NCI-H226 (cell line): ENCODE measurements around the gene RFTN1.
A peak's percentile ranks its signal among the peaks of the same experiment; 100 is the strongest.

Experiments
- DNase-seq: peaks from one replicate; pipeline ENCODE4 v3.0.0-alpha.2; 2015

Gene RFTN1

DNA sequence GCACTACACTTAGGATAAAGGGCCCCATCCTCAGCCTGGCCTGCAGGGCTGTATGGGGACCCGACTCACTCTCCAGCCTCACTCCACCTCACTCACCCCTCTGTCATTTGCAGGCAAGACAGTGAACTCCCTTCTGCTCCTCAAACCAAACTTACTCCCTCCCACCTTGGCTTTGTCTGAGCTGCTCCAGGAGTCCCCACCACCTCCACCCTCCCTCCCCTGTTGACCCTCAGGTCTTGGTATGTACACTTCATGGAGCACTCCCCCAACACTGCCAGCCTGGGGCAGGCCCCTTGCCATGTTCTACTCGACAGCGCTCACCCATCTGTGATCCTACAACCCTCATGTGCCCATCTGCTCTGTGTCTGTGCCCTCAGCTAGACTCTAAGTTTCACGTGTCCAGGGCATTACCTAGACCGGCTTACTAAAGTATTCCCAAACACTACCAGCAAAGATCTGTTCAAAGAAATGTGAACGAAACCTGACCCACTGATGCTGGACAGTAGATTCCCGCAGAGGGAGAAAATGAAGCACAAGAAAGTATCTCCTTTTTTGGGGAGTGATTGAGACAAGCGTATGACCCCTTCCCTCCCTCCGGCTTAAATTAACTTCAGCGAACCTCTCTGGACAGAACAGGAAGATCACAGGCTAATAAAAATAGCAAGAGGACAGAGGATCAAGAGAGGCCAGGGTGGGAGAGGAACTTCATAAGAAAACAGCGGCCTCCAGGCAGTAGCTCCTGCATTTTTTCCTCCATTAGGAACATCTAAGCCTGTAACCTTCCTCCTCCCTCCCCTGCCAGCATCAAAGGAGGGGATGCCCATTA lies 113.2 kb downstream of the RFTN1 start:
- peak; percentile 5 for DNase-seq

- peak; percentile 96 for DNase-seq
These were observed 114.0 kb downstream of the RFTN1 start for GRCh38 chr3:16399473-16399872.

DNA sequence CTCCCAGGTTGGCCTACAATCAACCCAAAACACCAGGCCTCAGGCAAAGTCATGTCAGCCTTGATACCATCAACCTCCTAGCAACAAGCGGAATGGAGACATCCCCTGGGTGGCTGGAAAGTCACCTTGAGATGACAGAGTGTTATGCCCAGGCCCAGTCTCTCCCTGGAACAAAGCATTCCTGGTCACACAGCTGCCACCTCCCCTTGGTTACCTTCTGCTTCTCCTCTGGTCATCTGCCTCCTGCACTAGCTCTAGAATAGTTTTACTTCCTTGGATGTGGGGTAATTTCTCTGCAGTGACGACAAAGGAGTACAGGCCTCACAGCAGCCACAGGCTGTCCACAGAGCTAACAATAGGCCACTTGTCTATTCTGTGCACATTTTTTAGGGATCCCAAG lies 114.9 kb downstream of the RFTN1 start:
- DNase-seq, result no peak

- no peak for DNase-seq
These were observed 117.3 kb downstream of the RFTN1 start for GRCh38 chr3:16396202-16396601.

DNA sequence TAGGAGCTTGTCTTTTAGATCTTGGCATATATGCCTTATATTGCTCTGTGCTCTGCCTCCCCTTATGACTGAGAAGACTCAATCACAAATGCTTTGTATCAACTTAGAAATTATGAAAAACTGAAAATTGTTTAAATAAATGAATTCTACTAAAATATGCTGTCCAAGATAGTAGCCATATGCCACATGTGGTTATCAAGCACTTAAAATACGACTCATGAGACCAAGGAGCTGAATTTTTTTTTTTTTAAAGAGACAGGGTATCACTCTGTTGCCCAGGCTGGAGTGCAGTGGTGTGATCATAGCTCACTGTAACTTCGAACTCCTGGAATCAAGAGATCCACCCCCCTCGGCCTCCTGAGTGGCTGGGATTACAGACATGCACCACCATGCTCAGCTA lies 118.3 kb downstream of the RFTN1 start:
- no peak for DNase-seq

GRCh38 chr3:16394639-16395038 lies 118.9 kb downstream of the RFTN1 start:
- DNase-seq, result no peak

- DNase-seq, result no peak
These were observed 120.8 kb downstream of the RFTN1 start for GRCh38 chr3:16392717-16393116.

DNA sequence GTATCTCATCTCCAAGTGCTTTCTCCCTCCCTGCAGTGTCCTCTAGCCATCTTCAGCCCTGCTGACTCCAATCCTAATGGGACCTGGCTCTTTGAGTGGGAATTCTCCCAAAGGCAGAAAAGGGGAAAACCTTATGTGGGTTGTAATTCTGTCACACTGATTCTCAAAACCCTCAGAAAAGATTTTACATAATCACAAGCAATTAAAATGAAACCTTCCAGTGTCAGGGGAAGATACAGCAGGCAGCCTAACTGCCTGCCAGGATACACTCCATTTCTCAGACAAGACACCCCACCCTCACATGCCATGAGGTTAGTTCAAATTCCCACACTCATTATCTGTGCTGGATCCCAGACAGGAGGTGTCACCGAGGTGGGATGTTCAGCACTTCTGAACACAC lies 121.4 kb downstream of the RFTN1 start:
- DNase-seq, result no peak

- no peak for DNase-seq
These were observed 122.9 kb downstream of the RFTN1 start for GRCh38 chr3:16390581-16390980.

DNA sequence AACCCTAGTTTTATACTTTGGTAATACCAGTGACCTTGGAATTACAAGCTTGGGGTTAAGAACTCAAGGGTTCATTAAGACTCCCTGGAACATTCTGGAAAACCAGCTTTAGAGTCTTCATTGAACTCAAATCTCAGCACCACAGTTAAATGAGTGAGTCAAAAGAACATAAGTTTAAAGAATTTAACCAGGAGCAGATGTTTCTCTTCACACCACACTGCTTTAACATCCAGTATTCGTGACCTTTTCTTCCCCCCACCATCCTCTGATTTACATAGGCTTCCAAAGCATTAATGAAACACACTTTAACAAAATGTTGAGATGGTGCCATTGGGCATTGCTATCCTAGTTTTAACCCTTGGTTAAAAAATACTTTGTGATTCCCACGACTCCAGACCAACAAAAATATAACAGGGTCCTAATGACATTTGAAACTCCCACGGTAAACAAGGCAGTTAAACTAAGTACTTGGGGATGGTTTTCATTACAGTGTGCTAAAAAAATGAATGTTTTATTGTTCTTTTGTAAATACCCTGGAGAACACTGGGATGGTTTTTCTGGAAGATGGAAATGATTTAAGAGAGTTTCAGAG lies 124.6 kb downstream of the RFTN1 start:
- no peak for DNase-seq

DNA sequence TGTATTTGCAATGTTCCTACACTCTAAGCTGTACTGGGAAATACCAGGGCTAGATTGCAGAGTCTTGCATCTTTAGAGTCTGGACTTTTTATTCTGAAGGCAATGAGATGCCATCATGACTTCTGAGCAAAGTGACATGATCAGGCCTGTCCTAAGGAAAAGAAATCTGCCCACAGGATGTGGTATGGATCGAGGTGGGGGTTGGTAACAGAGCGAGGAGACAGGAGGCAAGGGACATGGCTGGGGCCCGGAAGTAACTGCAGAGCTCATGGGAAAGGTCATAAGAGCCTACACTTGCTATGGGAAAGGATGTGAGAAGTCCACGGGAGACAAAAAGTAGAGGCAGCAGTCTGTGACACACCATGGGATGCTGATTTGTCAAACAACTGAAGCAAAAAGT lies 126.9 kb downstream of the RFTN1 start:
- DNase-seq, result no peak

- DNase-seq, result no peak
These were observed 128.3 kb downstream of the RFTN1 start for GRCh38 chr3:16385151-16385550.

DNA sequence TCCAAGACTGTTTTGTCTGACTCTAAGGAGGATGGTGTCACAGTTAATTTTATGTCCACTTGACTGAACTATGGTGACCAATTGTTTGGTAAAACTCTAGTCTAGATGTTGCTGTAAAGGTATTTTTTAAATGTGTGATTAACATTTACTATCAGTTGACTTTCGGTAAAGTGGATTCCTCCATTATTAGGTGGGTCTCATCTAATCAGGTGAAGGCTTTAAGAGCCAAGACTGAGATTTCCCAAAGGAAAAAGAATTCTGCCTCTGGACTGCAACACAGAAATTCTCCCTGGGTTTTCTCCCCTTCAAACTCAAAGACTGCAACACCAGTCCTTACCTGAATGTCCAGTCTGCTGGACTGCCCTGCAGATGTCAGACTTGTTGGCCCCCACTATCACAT lies 129.6 kb downstream of the RFTN1 start:
- DNase-seq, result no peak

GRCh38 chr3:16382845-16383244 lies 130.7 kb downstream of the RFTN1 start:
- DNase-seq, result no peak

DNA sequence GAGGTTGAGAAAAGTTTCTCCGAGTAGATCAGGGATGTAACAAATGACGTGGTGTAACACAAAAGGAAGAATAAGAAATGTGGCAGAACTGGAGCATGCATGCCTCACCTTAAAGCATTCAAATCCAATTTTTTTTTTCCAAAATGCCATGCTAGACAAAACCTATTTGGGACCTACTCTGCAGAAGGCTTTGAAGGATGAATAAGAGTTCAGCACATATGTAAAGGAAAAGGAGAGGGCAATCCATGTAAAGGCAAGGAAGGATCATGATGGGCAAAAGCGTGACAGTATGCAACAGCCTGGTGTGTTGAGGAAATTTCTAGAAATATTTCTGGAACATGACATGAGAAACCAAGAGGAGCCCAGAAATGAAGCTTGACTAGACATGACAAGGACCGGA lies 132.1 kb downstream of the RFTN1 start:
- DNase-seq, result no peak

DNA sequence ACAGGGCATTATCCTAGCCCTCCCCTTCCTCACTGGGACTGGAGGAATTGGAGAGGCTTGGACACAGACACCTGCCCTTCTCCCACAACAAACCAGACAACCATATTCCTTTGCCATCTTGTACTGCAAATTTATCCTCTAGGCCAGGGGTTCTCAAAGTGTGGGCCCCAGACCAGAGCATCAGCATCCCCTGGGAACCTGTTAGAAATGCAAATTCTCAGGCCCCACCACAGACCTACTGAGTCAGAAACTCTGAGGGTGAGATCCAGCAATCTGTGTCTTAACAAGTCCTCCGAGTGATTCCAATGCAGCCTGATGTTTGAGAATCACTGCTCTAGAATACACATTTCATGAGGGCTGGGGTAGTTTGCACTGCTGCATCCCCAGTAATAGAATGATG lies 133.1 kb downstream of the RFTN1 start:
- DNase-seq, result no peak

DNA sequence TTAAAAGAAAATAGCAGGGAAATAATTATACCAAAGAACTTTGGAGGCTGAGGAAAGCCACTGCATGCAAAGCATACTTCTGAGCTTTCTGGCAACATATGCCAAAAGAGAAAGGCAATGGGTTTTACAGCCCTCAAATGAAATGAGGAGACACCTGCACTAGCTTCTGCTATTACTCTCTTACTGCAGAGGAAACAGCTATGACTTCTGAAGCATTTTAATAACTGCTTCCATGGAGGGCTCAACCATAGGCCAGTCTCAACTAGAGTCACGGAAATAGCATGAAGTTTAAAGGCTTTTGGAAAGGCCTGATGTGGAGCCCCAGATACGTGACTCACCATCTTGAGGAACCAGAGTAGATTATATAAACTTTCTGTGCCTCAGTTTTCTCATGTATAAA lies 133.7 kb downstream of the RFTN1 start:
- DNase-seq, result no peak

DNA sequence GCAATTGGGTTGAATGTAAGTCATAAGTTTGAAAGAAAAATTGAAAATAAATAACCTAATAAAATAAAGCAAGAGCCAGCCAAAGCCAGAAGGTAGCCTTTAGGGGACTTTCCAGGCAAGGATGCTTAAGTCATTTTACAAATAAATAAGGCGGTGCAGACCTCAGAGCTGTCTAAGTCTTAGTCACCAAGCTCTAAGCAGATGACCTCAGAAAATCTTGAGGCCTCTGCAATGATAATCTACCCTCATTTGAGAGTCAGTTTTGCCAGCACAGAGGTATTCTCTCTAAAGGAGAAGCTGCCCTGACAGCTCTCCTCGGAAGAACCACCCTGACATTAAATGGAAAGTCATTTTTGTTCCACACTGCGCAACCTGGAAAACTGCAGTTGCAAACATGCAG lies 134.6 kb downstream of the RFTN1 start:
- peak; percentile 32 for DNase-seq

- DNase-seq, result no peak
These were observed 135.1 kb downstream of the RFTN1 start for GRCh38 chr3:16378415-16378814.

GRCh38 chr3:16377847-16378302 lies 135.6 kb downstream of the RFTN1 start:
- no peak for DNase-seq

DNA sequence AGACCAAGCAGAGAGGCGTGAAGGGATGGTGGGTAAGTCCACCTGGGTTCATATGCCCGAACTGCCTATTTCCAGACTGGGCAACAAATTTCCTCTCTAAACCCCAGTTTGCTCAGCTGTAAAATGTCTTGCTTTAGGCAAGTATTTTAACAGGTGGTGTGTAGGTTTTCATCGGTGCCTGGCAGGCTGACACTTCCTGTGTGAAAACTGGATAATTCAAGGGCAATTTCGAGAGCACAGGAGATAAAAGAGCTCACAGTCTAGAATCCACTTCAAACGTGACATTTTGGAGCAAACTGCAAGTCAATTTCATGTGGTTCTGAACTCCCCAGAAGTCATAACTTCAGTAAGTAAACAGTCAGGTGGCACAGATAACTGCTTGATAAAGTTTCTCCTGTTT lies 136.3 kb downstream of the RFTN1 start:
- no peak for DNase-seq

GRCh38 chr3:16375891-16376290 lies 137.6 kb downstream of the RFTN1 start:
- no peak for DNase-seq

DNA sequence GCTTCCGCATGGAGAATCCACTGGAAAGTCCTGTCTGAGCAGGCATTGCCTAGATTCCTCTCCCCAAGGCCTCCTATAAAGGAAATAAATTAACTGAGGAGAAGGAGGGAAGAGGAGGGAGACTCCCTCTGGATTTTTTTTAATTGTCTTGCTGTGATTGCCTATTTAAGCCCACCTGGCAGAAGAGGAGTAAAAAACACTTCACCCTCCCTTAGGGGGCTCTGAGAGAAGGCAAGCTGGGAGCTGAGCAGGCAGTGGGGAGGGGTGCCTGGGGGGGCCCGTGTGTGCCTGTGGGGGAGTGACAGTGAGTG lies 138.6 kb downstream of the RFTN1 start:
- DNase-seq, result no peak

- no peak for DNase-seq
These were observed 139.2 kb downstream of the RFTN1 start for GRCh38 chr3:16374047-16374934.
